Neural crest cell (in vitro differentiated cells): ENCODE results near the gene HIRA. TPM values are rescaled to one million over a fixed set of nuclear protein-coding genes. Genes with fewer than 3 reads are reported as not detected.

Experiments
- DNase-seq: peaks from one replicate; pipeline ENCODE4 v3.0.0; 2021; ENCODE audit warnings: low read depth, mixed read lengths, low spot score
- H3K27ac Mint-ChIP-seq: one replicate; pipeline ENCODE4 v1.8.0; 2021; ENCODE audit warnings: mild to moderate bottlenecking, mixed read lengths; ENCODE audit not compliant: unreplicated experiment
- H3K27me3 Mint-ChIP-seq: 2 replicates; pipeline ENCODE4 v1.8.0; 2021; ENCODE audit warnings: low read depth, mild to moderate bottlenecking, mixed read lengths
- H3K36me3 Mint-ChIP-seq: 2 replicates; pipeline ENCODE4 v1.8.0; 2021; ENCODE audit warnings: low read depth, mild to moderate bottlenecking, mixed read lengths
- H3K4me1 Mint-ChIP-seq: 2 replicates; pipeline ENCODE4 v1.8.0; 2021; ENCODE audit warnings: mixed read lengths
- H3K4me3 Mint-ChIP-seq: one replicate; pipeline ENCODE4 v1.8.0; 2021; ENCODE audit warnings: mild to moderate bottlenecking, mixed read lengths
- H3K9me3 Mint-ChIP-seq: 2 replicates; pipeline ENCODE4 v1.8.0; 2021; ENCODE audit warnings: mixed read lengths
- total RNA-seq: library from RNA; stranded (reverse); gene quantifications from 2 replicates; pipeline ENCODE4 v1.2.1, GENCODE V29; 2021
- TF ChIP-seq, protein P1 (sequence below): fragments of 200-600 bp; sonication (generic); conservative IDR thresholded peaks from 2 replicates; pipeline ENCODE4 v1.5.0; 2021; ENCODE audit warnings: antibody characterized with exemption, mild to moderate bottlenecking

The HIRA gene
- total RNA-seq, 1 donor from 2014 or later: 57.1 TPM

DNA sequence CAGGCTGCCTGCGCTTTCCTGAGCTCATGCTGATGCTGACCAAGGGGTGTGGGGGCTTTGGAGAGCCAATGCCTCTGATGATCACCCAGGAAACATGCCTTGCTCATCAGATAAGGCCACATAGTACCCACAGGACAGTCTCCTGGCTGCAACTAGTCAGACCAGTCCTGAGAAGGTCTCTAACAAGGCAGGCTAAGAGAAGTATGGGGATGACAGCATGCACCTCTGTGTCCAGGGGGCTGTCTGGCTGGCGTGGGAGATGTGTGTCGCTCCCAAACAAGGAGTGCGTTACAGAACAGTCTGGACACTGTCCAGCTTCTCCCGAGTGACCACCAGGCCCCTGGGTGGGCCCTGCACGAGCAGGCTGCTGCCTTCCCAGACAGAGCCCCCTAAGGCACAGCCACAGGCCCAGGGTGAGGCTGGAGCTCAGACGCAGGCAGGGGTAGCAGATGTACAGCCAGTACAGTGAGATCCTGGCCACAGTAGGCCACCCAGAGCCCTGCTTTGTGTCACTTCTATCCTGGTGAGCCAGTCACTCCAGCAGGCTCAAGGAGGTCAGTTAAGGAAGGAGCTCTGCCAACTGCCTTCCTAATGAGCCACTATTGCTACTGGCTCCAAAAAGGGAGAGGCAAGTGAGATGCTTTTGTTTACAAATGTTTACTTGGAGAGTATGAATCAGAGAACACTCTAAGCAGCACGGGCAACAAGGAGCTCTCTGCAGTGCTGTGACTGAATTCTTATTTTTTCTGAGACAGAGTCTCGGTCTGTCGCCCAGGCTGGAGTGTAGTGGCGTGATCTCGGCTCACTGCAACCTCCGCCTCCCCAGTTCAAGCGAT is 74.0 kb downstream of the HIRA start:
- Mint-ChIP-seq H3K4me3 (no peak overlapping the region), H3K27ac (no peak overlapping the region), H3K36me3 (peaks cover 9% of the 10 kb centered on the region)

DNA sequence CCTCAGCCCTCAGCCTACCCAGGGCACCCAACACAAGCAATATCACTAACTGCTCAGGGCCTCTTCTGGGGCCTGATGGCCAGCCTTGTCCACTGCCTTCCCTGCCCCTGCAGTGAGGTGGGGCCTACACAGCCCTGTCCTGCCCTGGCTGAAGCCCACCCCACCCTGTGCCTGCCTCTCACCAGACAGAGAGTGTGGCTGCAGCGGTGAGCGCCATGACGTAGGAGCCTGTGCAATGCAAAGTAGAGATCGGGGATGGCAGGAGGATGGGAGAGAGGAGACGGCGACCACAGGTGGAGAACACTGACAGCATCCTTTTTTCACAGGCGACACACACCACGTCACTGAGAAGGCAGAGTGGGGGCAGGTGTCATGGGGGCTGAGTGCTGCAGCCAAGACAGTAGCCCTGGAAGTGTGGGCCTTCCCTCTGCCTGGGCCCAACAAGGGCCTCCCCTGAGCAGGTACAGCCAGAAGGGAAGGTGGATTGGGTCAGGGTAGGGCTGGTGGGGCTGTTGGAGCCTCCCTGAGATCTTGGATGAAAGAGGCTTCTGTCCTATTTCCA is 74.7 kb downstream of the HIRA start:
- Mint-ChIP-seq H3K4me3 (no peak overlapping the region), H3K9me3 (no peaks in the 10 kb centered on the region), H3K4me1 (no peaks in the 10 kb centered on the region), H3K36me3 (peaks cover 13% of the 10 kb centered on the region), H3K27ac (no peak overlapping the region), H3K27me3 (no peaks in the 10 kb centered on the region)
- DNase-seq: no peak
- TF ChIP-seq, protein P1, sequence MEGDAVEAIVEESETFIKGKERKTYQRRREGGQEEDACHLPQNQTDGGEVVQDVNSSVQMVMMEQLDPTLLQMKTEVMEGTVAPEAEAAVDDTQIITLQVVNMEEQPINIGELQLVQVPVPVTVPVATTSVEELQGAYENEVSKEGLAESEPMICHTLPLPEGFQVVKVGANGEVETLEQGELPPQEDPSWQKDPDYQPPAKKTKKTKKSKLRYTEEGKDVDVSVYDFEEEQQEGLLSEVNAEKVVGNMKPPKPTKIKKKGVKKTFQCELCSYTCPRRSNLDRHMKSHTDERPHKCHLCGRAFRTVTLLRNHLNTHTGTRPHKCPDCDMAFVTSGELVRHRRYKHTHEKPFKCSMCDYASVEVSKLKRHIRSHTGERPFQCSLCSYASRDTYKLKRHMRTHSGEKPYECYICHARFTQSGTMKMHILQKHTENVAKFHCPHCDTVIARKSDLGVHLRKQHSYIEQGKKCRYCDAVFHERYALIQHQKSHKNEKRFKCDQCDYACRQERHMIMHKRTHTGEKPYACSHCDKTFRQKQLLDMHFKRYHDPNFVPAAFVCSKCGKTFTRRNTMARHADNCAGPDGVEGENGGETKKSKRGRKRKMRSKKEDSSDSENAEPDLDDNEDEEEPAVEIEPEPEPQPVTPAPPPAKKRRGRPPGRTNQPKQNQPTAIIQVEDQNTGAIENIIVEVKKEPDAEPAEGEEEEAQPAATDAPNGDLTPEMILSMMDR: no peak

More for the DNA sequence above, 74.0 kb downstream of the HIRA start:
- TF ChIP-seq, protein P1: no peak
- Mint-ChIP-seq H3K27me3 (no peaks in the 10 kb centered on the region), H3K9me3 (no peaks in the 10 kb centered on the region), H3K4me1 (no peaks in the 10 kb centered on the region)
- no peak for DNase-seq

DNA sequence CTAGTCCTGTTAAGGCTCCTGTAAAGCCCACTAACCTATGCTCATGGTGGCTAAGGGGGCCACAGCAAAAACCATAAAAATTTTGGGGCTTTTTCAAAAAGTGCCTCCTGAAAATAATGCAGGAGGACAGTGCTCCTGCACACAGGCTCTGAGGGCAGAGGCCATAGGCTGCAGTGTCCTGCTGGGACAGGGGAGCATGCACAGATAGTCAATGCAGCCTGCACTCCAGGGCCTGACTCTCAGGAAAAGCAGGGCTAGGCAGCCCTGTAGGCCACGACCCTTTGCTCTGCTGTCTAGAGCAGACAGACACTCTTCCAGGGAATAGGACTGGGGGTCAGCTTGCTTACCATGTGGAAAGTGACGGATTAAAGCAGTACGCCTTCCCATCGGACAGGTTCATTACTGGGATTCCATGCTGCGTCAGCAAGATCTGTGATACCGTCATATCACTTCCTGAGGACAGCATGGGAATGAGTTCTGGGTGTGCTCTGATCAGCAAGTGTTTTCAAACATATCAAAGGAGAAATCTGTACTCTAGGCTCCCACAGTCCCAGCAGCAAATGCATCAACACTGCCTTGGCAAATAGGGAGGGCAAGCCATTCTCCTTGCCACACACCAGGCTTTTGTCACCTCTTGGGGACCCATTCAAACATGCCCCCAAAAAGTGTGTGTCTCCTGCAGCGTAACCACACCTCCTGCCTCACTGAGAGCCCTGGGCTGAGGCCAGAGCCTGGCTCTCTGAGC is 75.9 kb downstream of the HIRA start:
- Mint-ChIP-seq H3K27ac (no peak overlapping the region), H3K9me3 (no peaks in the 10 kb centered on the region), H3K4me3 (no peak overlapping the region), H3K27me3 (no peaks in the 10 kb centered on the region), H3K4me1 (no peaks in the 10 kb centered on the region), H3K36me3 (peaks cover 16% of the 10 kb centered on the region)
- TF ChIP-seq, protein P1: no peak
- no peak for DNase-seq

DNA sequence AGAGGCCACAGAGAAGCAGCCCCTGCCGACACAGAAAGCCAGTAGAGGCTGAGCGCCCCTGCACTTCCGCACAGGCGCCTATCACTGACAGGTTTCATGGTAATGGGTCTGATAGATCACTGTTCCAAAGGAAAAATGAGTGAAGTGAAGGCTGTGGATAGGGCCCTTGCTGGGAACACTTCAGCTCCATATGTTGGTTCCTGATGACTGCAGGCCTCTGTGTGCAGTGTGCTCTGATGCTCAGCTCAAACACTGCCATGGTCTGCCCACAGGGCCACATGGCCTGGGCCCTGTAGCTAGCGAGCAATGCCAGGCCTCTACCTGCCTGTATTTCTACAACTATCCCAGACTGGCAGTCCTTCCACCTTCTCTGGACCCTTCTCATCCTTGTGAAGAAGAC is 77.3 kb downstream of the HIRA start:
- TF ChIP-seq, protein P1: no peak
- no peaks in the 10 kb centered on the region for H3K4me1 Mint-ChIP-seq
- H3K9me3 Mint-ChIP-seq: no peaks in the 10 kb centered on the region
- H3K27ac Mint-ChIP-seq: no peak overlapping the region
- H3K4me3 Mint-ChIP-seq: no peak overlapping the region
- peaks cover 26% of the 10 kb centered on the region for H3K36me3 Mint-ChIP-seq
- no peak for DNase-seq
- H3K27me3 Mint-ChIP-seq: no peaks in the 10 kb centered on the region

DNA sequence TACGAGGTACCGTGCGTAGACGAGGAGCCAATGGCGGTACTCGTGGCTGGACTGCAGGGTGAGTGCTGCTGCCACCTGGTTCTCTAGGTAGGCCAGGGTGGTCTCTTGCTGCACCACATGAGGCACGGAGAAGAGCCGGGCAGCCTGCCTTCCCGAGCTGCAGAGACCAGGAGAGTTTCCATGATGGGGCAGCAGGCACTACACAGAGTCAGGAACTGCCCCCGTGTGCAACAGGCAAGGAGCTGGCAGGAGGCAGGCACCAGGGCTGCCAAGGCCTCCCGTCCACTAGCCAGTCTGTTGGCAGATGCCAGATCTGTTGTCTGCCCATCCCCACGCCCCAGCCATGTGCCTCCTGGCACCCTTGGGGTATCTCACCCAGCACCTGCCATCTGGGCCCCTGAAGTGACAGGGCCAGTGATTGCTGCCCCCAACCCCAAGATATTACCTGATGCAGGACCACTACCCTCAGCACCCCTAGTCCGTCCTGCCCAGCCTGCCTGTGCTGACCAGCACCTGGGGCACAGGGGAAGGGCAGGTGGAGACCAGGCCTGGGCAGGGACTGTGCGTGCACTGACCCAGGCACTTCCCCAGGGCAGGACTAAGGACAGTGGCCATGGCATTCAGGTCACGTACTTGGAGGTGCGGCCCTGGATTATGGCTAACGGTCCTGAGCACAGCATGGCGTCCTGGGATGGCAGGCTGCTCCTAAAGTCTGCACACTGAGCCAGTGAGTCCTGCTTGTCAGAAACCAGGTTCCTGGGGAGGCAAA is 78.0 kb downstream of the HIRA start:
- no peak overlapping the region for H3K27ac Mint-ChIP-seq
- H3K4me1 Mint-ChIP-seq: no peaks in the 10 kb centered on the region
- DNase-seq: no peak
- no peaks in the 10 kb centered on the region for H3K9me3 Mint-ChIP-seq
- TF ChIP-seq, protein P1: no peak
- H3K36me3 Mint-ChIP-seq: peaks cover 27% of the 10 kb centered on the region
- no peak overlapping the region for H3K4me3 Mint-ChIP-seq
- no peaks in the 10 kb centered on the region for H3K27me3 Mint-ChIP-seq
